NOMO-1 treated with DMSO at 0.1 percent for 48 hours (cell line): ENCODE measurements around the gene QPRT.
"Not testable (repeated sequence)": the region's sequence is repeated elsewhere in the genome, so short reads cannot be mapped to it uniquely, and the experiment has no call there.

Experiments
- DNase-seq: peaks from one replicate; lab custom pipeline; 2025; ENCODE audit not compliant: unreplicated experiment; lab: John Stamatoyannopoulos, UW

The QPRT gene

DNA sequence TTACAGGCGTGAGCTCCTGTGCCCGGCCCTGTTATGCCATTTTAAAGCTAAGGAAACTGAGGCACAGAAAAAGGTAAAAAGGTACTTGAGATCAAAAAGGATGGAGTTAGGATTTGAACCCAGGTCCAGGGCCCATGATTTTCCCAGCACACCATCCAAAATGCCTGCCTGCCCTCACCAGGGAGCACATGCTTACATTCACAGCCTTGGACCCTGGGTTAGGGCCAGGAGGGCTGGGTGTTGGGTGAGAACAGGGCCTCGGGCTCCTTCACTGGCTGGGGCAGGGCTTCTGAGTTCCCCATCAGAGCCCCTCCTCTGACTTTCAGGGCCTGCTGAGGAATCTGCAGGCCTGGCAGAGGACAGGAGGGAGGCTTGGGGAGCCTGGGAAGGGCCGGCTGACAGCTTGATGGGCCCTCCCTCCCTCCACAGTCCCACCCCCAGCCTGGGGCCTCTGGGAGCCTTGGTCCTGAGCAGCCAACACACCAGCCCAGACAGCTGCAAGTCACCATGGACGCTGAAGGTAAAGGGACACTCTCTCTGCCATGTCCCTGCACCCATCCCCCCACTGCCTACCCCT, at the start of gene QPRT:
Gene QPRT (plus strand): TSS at position 490 of the 577 bp plus-strand sequence. CDS start 18 bp downstream, at position 508.
- peak; percentile 32 for DNase-seq

DNA sequence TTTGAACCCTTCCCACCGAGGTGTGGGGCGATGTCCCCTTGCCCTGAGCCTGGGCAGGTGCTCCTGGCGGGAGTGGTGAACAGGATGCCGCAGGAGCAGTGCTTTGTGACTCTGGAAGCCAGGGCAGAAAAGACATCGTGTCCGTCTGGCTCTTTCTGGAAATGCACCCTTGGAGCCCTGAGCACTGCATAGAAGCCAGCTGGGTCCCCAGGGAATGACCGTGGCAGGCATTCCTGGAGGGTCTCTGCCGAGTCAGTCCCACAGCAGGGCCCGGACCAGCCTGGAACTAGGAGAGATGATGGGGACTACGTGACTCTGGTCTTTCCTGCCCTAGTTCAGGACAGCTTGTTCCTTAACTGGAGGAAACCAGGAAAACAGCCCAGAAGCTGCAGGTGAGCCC, 49.7 kb upstream of the QPRT start:
- not testable (repeated sequence) for DNase-seq

DNA sequence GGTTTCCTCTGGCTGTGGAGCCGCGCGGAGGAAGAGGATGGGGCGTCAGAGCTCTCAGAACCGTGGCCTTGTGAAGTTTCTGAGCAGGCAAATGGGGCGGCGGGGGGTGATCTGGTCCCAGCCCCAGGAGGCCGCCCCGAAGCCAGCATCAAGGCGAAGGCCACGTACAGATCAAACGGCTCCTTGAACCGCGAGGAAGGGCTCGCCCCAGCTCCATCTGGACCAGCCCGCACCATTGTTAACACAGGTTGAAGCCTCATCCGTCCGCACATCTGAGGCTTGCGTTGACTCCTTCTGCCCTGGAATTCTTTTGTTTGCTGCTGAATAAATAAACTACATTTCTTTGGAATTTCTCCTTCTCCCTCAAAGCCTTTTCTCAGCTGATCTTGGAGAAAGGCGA, 47.3 kb upstream of the QPRT start:
- not testable (repeated sequence) for DNase-seq

DNA sequence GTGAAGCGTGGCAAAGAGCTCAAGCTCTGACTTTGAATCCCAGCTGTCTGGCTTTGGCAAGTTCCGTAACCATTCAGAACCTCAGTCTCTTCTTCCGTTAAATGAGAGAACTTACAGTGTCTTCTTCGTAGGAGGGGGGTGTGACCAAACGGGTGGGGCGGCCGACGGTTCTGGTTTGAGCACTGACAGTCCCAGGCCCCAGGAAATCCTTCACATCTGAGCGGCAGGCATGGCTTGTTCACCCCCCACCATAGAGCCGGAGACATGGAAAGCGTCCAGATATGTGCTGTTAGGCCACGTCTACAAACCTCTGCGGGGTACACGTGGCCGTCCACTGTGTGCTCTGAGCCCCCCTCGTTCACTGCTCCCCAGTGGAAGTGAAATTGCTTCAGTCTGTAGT, 43.1 kb upstream of the QPRT start:
- not testable (repeated sequence) for DNase-seq

DNA sequence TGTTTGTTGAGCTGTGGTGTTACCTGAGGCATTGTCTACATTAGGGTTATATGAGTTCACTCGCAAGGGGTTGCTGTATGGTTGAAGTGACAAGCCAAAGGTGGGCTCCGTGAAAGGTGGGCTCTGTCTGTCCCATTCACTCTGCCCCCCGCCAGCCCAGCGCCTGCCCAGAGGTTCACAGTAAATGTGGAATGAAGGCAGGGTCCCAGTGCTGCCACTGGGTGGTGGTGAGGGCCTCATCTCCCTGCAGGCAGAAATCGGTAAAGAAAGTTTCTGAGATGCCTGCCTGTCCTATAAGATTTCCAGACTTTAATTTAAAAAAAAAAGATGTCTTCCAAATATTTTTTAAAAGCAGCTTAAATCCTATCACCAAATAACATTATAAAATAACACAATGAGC, 42.6 kb upstream of the QPRT start:
- not testable (repeated sequence) for DNase-seq

DNA sequence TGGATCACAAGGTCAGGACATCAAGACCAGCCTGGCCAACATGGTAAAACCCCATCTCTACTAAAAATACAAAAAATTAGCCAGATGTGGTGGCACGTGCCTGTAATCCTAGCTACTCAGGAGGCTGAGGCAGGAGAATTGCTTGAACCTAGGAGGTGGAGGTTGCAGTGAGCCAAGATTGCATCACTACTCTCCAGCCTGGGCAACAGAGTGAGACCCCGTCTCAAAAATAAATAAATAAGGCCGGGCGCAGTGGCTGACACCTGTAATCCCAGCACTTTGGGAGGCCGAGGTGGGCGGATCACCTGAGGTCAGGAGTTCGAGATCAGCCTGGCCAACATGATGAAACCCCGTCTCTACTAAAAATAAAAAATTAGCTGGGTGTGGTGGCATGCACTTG, 40.2 kb upstream of the QPRT start:
- not testable (repeated sequence) for DNase-seq

DNA sequence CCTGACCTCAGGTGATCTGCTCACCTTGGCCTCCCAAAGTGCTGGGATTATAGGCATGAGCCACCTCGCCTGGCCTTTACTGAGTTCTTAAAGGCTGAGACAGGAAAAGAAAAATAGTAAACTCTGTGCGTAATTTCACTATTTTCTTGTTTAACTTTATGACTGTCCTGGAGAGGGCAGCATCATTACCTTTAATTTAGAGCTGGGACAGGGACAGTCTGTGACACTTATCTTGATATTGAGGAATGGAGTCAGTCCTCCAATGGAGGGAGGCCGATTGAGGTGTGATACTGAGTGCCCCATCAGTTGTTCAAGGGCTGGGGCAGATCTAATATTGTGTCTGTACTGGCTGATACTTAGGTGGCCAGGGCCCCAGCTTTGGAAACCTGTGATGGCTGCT, 37.4 kb upstream of the QPRT start:
- DNase-seq: peak; percentile 36

DNA sequence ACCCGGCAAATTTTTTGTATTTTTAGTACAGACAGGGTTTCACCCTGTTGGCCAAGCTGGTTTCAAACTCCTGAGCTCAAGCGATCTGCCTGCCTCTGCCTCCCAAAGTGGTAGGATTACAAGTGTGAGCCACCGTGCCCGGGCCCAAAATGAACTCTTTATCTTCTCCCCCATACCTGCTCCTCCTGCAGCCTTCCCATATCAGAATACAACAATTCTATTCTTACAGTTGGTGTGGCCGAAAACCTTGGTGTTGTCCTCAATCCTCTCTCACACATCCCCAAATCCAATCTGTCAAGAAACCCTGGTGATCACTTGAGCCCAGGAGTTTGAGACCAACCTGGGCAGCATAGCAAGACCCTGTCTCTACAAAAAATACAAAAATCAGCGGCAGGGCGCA, 35.4 kb upstream of the QPRT start:
- no peak for DNase-seq

DNA sequence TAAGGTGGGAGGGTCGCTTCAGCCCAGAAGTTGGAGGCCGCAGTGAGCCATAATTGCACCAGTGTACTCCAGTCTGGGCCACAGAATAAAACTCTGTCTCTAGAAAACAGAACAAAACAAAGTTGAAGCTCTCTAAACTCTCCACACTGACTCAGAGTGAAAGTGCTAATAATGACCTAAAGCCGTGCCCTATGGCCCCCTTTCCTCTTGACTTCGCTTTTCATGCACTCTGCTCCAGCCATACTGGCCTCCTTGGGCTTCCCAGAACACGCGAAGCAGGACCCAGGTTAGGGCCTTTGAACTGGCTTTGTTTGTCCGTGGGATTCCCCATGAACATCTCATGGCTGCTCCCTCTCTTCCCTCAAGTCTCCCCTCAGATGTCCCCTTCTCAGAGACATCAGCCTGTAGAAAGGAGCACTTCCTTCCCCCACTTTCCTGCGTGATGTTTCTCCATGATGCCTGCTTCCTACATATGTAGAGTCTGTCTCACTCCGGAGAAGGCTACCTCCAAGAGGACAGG, 34.6 kb upstream of the QPRT start:
- peak; percentile 36 for DNase-seq

DNA sequence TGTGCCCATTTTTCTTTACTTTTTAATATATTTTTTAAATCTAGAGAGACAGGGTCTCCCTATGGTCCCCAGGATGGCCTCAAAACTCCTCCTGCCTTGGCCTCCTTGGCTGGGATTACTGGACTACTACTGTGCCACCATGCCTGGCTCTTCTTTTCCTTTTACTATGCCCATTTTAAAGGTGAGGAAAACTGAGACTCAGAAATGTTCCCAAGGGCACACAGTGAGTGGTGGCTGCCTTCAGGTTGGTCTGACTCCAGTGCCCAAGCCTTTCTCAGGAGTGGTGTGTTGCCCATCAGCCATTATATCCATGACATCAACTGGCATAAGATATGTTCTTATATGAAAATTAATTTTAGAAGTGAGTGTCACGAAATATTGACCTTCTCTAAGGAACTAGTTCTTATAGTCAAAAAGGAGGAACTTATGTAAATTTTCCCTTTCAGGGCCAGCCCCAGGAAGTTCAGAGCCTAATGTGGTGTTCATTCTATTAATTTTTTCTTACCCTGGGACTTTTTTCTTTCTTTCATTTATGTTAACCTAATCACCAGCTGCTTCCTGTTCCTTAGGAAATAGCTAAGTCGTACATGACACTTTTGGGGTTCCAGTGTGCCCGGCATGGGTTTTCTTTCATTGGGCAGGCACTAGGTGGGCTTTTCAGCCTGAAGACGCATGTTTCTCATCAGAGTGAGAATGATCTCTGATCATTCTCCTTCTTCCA, 33.8 kb upstream of the QPRT start:
- peak; percentile 58 for DNase-seq

DNA sequence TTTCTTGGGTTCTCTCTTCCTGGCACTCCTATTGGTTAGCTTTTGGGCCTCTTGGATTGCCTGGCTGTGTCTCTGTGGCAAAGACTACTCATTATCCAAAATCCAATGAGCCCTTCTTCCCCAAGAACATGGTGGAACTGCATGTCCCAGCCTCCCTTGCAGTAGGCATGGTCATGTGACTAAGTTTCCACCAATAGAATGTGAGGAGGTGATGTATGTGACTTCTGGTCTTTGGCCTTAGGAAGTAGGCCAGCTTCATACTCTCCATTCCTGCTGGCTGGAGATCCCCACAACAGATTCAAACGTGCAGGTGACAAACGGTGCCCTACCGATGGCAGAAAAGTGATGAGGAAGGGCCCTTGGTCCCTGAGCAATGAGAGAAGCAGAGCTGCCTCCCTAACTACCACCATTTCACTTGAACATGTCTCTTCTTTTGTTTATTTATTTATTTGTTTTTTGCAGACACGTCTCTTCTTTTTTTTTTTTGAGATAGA, 33.2 kb upstream of the QPRT start:
- peak; percentile 73 for DNase-seq

DNA sequence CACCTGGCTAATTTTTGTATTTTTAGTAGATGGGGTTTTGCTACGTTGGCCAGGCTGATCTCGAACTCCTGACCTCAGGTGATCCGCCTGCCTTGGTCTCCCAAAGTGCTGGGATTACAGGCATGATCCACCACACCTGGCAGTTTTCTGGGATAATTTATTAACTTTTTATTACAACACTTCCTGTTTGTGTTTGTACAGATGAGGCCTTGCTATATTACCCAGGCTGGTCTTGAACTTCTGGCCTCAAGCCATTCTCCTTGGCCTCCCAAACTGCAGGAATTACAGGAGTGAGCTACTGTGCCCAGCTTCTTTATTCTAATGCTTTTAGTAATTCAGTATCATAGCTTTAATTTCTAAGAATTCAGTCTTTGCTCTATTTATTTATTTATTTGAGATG, 32.0 kb upstream of the QPRT start:
- no peak for DNase-seq

DNA sequence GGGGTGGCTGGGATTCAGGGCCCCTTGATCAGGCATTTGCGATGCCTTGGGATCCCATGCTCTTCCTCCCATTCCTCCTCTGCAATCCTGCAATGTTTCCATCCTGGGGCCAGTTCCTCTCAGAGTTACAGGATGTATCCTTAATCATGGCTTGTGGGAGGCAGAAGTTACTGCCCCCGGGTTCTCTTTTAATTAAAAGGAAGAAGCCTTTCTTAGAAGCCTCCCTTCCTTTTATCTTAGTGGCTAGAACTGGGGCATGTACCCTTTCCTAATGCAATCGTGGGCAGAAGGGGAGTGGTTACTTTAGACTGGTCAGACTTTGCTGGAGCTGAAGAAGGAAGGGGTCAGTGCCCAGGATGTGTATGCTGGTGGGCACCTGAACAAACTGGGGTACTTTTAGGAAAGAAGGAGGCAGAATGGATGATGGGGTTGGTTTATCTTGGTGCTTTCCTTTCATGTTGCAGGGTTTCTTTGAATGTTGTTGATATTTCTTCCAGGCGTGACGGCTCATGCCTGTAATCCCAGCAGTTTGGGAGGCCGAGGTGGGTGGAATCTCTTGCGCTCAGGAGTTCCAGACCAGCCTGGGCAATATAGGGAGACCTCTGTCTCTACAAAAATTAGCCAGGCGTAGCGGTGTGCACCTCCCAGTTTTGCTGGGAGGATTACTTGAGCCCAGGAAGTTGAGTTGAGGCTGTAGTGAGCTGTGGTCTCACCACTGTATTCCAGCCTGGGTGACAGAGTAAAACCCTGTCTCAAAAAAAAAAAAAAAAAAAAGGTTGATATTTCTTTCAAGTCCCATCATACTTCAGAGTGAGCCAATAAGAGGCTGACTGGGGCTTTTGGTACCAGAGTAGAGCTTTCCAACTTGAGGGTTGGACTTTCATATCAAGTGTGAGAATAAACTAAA, 29.1 kb upstream of the QPRT start:
- peak; percentile 29 for DNase-seq

DNA sequence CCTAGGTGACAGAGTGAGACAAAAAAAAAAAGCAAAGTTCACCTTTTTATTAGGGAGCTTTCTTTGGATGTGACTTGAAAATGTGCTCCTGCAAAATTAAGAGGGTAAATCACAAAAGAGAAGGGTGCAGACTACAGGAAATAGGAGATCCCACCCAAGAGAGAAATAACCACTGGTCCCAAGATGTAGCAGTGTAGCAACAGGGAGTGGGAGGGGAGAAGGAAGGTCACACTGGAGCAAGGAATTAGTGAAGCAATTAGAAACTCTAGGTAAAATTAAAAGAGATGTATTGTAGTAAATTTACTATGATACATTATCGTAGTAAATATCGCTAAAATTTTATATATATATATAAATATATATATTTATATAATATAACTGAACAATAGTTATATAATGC, 28.2 kb upstream of the QPRT start:
- DNase-seq: no peak

DNA sequence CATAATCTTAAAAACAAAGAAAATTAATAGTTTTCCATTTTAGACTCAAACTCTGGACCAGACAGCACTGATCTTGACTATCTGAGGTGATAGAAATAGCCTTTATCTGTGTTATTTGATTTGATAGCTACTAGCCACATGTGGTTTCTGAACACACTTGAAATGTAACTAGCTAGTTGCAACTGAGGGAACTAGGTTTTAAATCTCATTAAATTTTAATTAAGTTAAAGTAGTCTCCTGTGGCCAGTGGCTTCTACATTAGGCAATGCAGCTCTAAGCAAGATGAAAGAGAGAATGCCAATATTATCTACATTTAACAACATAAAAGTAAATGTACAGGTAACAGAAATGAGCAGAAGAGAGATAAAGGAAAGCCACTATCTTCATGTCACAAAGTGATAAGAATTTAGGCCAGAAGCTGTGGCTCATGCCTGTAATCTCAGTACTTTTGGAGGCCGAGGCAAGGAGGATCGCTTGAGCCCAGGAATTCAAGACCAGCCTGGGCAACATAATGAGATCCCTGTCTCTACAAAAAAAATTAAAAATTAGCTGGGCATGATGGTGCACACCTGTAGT, 27.1 kb upstream of the QPRT start:
- DNase-seq: no peak

DNA sequence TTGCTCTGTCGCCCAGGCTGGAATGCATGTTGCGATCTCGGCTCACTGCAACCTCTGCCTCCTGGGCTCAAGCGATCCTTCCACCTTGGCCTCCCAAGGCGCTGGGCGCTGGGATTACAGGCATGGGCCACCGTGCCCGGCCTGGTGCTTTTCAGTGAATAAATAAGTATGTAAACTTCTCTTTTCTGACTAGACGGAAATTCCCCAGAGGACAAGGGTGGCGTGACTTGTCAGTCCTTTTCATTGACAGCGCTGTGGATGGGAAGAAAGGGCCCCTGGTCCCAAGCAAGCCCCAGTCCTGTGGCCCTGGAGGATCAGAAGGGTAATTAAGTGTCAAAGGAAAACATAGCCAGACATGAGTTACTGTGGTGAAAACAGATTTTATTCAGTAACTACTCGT, 25.5 kb upstream of the QPRT start:
- peak; percentile 35 for DNase-seq

DNA sequence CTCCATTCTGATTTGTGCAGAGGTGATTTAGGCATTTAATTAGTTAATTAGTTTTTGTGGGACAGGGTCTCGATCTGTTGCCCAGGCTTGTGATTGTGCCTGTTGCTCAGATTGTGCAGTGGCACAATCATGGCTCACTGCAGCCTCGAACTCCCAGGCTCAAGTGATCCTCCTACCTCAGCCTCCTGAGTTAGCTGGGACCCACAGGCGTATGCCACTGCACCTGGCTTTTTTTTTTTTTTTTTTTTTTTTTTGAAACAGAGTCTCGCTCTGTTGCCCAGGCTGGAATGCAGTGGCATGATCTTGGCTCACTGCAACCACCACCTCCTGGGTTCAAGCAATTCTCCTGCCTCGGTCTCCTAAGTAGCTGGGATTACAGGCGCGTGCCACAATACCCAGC, 25.1 kb upstream of the QPRT start:
- not testable (repeated sequence) for DNase-seq

DNA sequence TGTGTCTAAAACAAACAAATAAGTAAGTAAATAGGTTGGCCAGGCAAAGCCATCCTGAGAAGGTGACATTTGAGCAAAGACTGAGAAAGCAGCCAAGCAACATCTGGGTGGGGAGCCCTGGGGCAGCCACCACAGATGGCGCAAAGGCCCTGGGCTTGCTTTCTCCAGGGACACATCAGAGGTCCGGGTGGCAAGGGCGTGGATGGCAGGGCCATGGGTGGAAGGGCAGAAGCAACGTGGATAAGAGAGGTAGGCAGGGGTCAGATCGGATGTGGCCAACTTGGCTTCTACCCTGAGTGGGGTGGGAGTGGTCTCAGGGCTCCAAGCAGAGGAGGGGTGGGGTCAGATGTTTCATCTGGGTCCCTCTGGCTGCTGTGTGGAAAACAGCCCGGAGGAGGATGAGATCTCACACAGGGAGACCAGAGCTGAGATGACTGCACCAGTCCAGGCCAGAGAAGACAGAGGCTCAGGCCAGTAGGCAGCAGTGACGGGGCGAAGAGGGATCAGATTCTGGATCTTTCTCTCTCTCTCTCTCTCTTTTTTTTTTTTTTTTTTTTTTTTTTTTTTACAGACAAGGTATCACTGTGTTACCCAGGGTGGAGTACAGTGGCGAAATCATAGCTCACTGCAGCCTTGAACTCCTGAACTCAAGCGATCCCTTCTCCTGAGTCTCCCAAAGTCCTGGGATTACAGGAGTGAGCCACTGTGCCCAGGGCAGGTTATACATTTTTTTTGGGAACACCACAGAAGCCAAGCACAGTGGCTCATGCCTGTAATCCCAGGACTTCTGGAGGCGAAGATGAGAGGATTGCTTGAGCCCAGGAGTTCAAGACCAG, 22.1 kb upstream of the QPRT start:
- DNase-seq: no peak

DNA sequence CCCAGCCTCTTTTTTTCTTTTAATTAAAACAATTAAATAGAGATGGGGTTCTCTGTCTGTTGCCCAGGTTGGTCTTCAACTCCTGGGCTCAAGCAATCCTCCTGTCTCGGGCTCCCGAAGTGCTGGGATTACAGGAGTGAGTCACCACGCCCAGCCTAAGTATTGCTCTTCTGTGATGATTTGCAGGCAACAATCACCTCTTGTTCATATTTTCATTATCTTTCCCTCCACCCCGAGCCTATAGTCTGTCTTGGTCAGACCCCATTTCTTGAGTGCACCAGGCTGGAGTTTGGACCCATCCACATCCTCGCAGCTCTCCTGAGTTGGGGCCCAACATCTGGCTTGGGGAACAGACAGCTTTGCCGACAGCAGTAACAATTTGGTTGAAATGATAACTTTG, 20.3 kb upstream of the QPRT start:
- no peak for DNase-seq

DNA sequence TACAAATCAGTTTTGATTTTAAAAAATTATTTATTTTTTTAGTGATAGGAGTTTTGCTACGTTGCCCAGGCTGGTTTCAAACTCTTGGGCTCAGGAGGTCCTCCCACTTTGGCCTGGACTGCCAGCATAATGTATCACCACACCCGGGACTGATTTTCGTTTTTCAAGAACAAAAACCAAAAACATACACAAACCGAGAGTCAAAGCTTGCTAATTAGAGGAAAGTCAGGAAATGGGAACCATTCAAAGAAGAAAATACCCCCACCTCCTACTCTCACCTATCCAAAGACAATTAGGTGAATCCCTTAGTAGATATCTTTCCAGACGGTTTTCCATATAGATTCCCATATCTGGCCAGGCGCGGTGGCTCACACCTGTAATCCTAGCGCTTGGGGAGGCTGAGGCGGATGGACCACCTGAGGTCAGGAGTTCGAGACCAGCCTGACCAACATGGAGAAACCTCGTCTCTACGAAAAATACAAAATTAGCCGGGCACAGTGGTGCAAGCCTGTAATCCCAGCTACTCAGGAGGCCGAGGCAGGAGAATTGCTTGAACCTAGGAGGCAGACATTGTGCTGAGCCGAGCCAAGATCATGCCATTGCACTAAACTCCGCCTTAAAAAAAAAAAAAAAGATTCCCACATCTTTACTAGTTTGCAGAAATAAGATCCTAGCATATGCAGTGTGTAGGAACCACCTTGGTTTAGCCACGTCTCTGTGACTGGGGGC, 16.8 kb upstream of the QPRT start:
- no peak for DNase-seq
